HuH-7.5 (cell line): ENCODE data around the gene P2RX3.
"Not testable (repeated sequence)": the region's sequence is repeated elsewhere in the genome, so short reads cannot be mapped to it uniquely, and the experiment has no call there.

Experiments
- DNase-seq: peaks from one replicate; pipeline ENCODE4 v3.0.0; 2011; ENCODE audit warnings: low spot score

The P2RX3 gene

GRCh38 chr11:57338142-57338541, at the start of gene P2RX3:
Gene P2RX3 (plus strand): TSS chr11:57338352. CDS start chr11:57338551, 199 bp downstream.
- no peak for DNase-seq

DNA sequence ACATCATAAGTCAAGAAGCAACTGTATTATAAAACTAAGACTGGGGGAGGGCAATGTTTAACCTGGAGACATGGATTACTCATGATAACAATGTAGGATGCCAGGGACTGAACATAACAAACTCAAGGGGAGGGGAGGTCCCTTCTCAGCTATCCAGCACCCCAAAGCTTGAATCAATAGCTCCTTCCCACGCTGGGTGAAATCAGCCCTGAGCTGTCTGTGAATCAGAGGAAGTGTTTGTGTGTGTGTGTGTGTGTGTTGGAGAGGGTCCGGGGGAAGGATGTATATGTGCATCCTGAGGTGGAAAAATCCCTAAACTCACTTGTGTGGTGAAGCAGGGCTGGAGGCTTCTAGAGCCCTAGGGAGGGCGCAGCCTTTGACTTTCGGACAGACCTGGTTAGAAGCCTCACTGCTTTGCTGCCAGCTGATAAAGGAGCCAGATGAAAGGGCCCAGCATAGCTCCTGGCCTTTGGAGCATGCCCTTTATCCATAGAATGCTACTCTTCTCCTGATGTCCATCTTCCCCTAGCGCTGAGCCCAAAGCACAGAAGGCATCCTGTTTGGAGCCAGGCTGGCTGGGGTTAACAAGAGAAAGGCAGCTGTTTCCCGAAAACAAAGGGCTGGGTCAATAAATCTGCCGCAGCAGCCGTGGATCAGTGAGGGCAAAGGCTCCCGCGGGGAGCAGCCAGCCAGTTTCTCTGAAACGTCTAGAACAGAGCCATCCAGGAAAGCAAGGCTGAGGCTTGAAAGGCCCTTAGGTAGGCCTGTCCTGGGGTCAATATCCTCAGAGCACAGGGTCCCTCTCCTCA, 49.2 kb upstream of the P2RX3 start:
- DNase-seq = no peak

DNA sequence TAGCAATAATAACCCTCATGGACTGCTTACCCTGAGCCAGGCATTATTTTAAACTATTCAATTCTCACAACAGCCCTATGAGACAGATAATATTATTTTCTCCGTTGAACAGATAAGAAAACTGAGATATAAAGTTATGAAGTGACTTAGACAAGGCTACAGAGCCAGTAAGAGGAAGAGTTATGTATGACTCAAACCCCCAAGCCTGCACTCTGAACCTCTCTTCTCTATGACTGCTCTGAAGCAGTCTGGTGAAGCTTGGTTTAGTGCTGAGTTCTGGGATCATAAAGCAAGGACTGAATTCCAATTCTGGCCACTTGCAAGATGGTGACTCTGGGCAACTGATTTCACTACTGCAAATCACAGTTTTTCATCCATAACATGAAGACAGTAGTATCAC, 47.9 kb upstream of the P2RX3 start:
- DNase-seq = no peak

DNA sequence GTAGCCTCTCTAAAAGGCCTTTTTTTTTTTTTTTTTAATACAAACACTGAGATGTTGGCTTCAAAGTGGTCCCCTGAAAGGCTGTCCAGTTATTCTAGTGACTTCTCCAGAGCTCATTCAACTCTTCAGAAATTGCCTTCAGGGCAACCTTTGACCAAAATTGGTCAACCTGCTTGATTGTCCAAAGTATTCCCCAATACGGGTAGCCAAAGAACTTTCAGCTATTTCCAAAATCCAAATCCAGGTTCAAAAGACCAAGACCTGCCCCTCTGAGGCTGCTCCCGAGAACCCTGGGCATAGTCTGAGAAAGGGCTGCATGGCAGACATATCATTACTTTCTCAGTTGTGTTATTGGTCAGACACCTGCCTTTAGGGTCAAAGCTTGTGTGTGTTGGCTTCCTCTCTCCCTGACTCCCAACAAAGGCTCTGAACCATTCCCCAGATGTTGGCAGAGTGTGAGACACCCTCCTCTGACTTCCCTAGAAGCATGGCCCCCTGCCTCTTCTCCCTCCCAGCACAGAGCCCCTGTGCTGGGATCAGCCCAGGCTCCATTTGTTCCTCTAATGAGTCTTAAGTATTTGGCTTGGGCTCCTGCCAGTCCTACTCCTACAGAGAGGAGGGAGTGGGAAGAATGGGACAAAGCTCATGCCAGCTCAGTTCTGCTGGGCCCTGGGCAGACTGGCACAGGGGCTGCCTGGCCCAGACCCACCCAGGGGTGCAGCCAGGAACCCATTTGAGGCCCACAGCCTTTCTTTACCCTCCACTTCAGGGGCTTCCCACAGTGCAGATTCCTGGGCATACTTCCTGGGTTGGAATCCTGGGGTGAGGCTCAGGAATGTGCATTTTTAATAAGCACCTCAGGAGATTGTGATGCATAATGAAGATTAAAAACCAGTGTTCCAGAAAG, 43.7 kb upstream of the P2RX3 start:
- DNase-seq = no peak

GRCh38 chr11:57296205-57296604, 41.9 kb upstream of the P2RX3 start:
- not testable (repeated sequence) for DNase-seq

- no peak for DNase-seq
Observed at GRCh38 chr11:57297221-57297620, 40.9 kb upstream of the P2RX3 start.

DNA sequence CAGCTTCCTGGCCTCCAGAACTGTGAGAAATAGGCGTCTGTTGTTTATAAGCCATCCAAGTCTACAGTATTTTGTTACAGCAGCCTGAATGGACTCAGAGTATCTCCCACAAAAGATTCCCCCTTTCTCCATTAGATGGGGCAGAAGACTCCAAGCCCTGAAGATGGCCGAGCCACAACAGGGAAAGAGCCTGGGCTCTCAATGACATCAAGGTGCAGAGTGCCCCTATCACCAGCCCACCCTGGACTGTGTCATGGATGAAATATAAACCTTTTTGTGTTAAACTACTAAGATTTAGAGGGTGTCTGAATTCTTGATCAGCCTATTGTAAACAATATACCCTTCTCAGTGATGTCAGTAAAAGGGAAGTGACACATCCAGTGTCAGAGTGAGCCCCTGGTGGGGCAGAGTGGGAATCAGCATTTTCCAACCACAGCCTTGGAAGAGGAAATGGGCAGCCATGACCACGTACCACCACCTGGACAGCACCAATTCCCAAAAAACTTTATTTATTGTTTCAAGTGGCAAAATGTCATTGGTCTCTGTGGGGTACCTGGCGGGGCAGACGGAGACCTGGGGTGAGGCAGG, 38.9 kb upstream of the P2RX3 start:
- DNase-seq = no peak

DNA sequence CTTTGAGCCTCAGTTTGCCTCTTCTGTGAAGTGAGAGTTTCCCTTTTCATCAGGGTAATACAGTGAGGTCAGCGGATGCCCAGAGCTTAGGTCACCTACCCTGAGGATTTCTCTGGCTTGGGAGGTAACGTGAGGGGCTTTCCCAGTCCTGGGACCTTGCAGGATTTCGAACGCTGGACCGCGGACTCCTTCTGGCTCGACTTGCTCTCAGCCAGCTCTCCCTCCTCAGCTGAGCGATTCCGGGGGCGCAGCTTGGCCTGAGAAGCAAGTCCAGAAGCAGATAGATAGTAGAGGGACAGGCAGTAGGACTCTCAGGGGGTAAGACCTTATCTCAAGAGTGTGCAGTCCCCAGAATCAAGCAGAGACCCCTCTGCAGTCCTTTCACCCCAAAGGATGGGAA, 37.4 kb upstream of the P2RX3 start:
- no peak for DNase-seq

- DNase-seq = no peak
Observed at GRCh38 chr11:57301711-57302423, 36.3 kb upstream of the P2RX3 start.

DNA sequence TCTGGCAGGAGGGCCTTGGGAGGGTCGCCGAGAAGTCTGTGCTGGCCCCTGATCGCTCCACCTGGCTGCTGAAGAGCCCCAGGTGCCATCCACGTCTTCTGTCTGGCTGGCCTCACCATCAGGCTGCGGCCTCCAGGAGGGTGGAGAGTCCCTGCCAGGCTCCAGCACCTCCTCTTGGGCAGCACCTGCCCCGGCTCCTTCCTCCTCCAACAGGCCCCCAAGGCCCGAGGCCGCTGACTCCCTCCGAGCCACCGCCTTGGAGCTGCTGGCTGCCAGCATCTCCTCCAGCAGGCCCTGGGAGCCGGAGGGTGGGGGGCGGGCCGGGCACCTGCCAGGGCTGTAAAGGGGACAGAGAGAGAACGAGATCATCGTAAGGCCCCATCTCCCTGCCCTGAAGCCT, 35.7 kb upstream of the P2RX3 start:
- DNase-seq = no peak

GRCh38 chr11:57303280-57303989, 34.7 kb upstream of the P2RX3 start:
- DNase-seq = no peak

DNA sequence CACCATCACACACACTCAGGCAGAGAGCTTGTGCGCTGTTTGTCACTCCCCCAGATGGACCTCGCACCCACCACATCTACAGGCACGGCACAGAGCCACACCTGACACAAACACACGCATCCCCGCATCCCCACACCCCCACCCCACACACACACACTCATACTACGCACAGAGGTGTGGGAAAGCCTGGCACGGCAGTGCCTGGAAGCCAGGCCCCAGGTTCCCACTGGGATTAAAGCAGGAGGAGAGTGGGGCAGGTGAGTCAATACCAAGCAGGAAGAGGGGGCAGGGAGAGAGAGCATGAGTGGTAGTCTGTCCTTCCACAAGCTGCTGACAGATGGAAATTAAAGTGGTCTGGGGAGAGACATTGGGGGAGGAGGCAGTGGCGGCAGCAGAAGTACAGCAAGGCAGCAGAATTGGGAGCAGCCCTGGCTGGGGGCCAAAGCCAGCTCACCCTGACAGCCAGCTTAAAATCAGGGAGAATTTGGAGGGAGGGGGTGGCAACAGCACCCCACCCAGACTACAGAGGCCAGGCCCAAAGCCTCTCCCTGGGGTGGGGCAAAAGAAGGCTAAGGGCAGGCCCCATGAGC, 34.1 kb upstream of the P2RX3 start:
- DNase-seq = no peak

DNA sequence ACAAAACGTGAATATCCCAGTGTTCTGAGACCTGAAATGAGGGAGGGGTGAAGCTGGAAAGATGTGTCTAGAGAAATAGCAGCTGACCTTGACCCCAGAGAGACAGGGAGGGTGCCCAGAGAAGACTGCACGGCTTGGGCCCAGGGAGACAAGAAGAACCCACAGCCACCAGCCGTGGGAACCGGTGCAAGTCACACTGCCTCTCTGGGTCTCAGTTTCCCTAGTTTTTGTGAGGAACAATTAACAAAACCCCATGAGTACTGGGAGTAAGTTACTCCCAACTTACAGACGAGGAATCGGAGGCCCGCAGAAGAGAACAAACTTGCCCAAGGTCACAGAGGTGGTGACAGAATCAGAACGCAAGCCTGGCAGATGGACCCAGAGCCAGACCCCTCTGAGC, 32.6 kb upstream of the P2RX3 start:
- no peak for DNase-seq

GRCh38 chr11:57306161-57306876, 31.8 kb upstream of the P2RX3 start:
- DNase-seq = no peak

DNA sequence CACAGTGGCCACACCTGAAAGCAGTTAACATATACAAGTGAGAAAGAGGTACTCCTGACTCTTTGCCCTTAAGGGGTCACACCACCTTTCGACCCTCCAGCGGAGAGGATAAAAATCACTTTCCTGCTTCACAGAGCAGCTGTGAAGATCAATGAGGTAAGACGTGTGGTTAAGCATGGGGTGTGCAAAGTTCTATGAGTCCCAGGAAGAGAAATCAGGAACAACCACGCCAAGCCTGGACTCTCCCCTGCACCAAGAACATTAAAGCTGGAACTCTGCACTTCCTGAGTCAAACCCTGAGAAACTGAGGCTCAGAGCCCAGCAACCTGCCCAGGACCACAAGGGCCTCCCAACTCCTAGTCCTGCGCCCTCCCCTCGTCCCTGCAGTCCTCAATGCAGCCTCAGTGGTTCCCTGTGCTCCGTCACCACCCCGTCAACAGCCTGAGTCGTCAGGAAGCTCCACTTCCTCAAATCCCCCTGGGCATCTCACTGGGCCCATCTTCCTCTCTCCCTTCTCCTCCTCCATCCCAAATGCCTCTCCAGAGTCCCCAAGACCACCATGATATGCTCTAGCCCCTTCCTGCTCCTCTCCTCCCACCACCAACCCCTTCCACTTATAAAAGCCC, 31.1 kb upstream of the P2RX3 start:
- no peak for DNase-seq

- DNase-seq = no peak
Observed at GRCh38 chr11:57307666-57308270, 30.4 kb upstream of the P2RX3 start.

DNA sequence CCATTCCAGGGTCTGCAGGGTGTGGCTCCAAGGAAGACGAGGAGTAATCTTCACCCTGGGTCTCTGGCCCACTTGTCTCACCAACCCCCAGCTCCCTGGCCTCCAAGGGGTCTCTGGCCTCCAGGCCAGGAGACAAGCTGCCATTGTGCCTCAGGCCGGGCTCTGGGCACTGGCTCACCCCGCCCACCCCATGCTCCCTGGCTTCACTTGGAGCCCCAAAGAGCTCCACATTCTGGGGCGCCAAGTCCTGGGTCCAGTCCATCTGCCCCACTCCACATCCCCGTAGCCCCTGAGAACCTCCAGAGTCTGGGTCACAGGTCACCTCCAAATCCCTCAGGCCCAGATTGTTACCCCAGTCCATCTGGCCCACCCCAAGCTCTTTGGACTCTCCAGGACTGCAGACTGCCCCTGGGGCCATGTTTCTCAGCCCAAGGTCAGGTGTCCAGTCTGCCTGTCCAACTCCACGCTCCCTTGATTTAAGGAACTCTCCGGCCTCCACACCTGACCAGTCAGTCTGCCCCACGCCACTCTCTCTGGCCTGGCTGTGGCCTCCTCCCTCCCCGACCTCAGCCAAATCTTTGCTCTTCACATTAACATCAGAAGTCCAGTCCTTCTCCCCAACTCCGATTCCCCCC, 29.6 kb upstream of the P2RX3 start:
- no peak for DNase-seq

DNA sequence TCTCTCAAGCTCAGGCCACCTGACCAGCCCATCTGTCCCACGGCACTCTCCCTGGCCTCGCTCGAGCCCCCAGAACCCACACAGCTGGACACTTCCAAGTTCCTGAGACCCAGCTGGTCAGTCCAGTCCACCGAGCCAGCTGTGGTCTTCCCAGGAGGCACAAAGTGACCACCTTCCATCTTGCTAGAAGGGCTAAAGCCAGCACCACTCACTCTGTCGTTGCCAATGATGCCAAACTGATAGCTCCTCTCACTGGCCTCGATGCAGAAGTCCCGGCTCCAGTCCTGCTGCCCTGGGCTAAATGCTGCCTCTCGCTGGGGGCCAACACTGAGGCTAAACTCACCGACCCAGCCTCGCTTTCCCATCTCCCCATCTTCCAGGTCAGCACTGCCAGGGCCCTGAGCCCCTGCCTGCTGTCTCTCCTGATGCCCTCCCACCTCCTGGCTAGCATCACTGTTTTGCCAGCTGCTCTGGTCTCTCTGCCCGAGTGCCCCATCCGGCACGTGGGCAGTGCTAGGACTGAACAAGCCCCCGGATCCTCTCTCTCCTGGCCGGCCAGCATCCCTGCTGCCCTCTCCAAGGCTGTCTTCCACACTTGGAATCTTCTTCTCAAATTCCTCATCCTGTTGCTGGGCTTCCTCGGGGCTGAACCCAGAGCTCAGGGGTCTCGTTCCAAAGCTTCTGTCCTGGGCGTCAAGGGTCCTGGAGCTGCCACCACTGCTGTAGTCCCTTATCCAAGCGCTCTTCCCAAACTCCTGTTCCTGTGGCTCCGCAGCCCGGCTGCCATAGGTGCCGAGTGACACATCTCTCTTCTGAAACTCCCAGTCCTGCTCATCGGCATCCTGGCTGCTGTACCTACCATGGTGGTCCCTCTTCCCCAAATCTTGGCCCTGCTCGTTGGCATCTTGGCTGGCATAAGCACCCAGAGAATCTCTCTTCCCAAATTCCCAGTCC, 28.8 kb upstream of the P2RX3 start:
- no peak for DNase-seq
